ENCODE results near the gene DLGAP1.
"Not testable (repeated sequence)": the region's sequence is repeated elsewhere in the genome, so short reads cannot be mapped to it uniquely, and the experiment has no call there.

DLGAP1 gene

GRCh38 chr18:3653263-3653850 is 801.8 kb downstream of the DLGAP1 start:
- no peak for DNase-seq (ENCODE audit: low read depth)

DNA sequence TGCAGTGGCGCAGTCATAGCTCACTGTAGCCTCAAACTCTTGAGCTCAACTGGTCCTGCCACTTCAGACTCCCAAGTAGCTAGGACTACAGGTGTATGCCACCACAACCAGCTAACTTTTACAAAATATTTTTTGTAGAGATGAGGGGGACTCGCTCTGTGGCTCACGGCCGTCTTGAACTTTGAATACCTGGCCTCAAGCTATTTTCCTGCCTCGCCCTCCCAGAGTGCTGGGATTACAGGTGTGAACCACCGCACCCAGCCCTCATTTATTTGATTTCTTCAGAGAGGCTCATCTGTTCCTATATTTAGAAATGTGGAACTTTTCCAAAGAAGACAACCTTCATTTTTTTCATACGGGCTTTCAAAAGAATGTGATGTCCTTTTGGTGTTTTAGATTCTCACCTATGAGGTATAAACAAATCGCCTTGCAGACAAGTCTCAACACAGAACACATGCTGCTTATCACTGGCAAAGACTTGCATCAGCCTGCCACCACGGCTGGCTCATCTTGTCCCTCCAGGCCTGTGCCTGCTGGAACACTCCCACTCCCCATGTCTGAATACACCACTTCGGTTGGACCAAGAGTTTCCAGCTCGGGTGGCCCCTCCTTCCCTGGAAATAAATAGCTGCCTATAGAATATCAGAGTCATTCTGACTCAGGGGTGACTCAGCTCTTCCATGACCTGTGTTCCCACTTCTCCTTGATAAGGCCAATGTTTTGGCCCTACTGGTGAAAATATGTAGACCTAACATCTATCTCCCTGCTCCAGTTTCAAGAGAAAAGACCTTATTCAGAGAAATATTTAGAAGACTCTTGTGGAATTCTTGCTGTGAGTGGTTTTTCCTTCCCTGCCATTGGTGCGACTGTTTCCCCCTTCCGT is 802.5 kb downstream of the DLGAP1 start:
- DNase-seq (ENCODE audit: low read depth): peak; percentile 64

GRCh38 chr18:3651266-3651665 is 803.8 kb downstream of the DLGAP1 start:
- DNase-seq (ENCODE audit: low read depth): no peak

DNA sequence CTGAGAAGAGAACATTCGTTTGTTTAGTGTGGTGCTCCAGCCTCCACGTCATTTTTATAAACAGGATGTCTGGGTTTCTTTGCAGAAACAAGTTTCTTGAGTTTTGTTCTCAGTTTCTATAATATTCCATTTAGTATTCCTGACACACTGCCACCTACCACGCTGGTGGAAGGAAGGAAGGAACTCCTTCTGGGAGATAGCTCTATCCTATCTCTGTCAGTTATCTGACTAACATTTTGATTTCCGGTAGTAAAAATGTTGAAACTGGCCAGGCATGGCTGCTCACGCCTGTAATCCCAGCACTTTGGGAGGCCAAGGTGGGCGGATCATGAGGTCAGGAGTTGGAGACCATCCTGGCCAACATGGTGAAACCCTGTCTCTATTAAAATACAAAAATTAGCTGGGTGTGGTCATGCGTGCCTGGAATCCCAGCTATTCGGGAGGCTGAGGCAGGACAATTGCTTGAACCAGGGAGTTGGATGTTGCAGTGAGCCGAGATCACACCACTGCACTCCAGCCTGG is 804.5 kb downstream of the DLGAP1 start:
- not testable (repeated sequence) for DNase-seq (ENCODE audit: low read depth)

DNA sequence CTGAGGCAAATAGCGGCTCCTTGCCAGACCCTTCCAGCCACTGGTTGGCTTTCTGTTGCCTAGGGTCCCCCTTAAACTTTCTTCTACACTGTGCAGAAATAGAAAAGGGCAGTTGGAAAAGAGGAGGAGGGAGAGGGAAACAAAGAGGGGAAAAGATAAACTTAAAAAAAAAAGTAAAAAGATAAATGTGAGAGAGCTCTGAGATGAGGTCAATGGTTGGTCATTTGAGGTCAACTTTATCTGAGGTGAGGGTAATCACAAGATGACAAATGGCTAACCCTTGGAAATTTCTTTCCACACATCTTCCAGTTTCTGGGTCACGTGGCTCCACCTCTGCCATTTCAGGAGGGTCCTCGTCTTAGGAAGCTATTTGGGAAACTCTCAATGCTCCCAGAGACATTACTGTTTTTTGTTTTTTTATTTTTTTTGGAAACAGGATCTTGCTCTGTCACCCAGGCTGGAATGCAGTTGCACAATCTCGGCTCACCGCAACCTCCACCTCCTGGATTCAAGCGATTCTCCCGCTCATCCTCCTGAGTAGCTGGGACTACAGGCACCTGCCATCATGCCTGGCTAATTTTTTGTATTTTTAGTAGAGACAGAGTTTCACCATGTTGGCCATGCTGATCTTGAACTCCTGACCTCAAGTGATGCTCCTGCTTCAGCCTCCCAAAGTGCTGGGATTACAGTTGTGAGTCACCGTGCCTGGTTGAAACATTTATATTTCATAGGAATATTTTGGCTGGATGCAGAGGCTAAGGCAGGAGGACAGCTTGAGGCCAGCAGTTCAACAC is 805.3 kb downstream of the DLGAP1 start:
- DNase-seq (ENCODE audit: low read depth): no peak

DNA sequence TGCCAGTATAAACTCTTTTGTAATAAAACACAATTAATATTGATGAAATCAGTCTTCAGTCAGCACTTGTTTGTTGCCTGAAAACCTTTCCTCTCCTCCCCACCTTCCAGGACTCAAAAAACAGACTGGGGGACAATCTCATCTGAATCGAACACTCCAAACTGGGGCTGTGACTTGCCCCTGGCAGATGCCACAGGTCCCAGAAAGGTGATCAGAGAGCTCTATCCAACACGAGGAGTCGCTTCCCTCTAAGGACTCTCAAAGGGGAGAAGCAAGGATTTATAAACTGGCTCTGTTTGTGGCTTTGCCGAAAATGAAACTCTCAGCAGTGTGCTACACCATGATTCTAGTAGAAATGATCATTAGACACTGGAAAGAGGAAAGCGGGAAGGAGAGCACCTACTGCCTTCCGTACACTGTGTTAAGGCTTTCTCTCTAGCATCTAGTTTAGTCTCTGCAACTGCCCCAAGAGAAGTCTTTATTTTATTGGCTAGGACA is 805.9 kb downstream of the DLGAP1 start:
- no peak for DNase-seq (ENCODE audit: low read depth)

- DNase-seq (ENCODE audit: low read depth): no peak
Observed at GRCh38 chr18:3648641-3649040, 806.5 kb downstream of the DLGAP1 start.

DNA sequence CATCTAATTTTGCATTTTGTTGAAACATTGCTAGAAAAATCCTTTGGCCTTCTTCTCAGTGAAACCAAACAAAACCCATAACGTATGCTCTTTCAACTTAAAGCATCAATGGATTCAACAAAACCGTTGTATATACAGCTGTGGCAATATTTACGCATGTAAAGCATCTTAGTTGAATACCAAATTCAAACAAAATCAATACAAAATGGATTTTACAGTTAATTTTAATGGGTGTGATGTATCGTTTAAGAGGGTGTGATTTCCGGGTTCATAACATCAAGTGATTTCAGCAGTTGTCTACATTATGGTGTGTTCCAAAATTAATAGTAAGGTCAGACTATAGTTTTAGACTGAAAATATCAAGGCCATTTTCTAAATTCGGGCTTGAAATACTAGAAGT is 806.9 kb downstream of the DLGAP1 start:
- DNase-seq (ENCODE audit: low read depth): no peak

- DNase-seq (ENCODE audit: low read depth): no peak
Observed at GRCh38 chr18:3647636-3648035, 807.5 kb downstream of the DLGAP1 start.

DNA sequence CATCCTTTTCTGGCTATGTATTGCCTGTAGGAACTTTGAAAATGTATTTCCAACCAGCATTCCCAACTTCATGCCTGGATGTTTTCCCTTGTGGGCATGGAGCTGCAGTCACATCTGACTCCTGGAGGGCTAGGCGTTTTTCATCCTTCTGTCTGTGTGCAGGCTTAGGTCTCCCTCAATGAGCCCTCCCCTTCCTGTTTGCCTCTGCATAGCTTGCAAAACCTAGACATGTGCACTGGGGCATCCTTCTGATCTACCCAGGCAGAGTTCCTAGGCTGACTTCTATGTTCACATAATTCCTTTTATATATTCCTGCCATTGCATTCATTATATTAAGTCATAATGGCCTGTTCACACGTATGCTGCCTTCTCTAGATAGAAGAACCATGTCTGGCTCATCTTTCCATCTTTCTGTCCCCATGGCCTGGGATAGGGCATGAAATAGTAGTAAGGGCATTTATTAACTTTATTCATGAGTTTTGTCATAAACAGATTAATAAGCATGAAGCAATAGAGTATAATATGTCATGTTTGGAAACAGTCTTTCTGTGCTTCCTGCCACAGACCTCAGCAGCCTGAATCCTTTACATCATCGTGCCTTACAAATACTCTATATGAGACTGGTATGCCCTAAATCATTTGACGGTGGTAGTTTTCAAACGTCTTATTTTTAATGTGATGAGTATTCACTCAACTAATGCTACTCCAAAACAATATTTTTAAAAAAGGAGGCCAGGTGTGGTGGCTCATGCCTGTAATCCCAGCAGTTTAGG is 809.5 kb downstream of the DLGAP1 start:
- no peak for DNase-seq (ENCODE audit: low read depth)

- no peak for DNase-seq (ENCODE audit: low read depth)
Observed at GRCh38 chr18:3634250-3634939, 820.7 kb downstream of the DLGAP1 start.

DNA sequence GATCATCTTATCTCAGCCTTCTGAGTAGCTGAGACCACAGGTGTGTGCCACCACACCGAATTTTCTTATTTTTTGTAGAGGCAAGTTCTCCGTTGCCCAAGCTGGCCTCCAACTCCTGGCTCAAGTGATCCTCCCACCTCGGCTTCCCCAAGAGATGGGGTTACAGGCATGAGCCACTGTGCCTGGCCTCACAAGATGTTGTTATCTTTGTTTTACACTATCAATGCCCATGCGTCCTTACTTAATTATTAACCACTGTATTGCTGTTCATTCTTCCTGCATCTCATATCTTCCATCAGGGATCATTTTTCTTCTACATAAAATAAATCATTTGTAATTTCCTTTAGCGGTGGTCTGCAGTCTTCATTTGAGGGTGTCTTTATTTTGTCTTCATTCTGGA is 823.2 kb downstream of the DLGAP1 start:
- no peak for DNase-seq (ENCODE audit: low read depth)

GRCh38 chr18:3626929-3627458 is 828.1 kb downstream of the DLGAP1 start:
- DNase-seq (ENCODE audit: low read depth): no peak

DNA sequence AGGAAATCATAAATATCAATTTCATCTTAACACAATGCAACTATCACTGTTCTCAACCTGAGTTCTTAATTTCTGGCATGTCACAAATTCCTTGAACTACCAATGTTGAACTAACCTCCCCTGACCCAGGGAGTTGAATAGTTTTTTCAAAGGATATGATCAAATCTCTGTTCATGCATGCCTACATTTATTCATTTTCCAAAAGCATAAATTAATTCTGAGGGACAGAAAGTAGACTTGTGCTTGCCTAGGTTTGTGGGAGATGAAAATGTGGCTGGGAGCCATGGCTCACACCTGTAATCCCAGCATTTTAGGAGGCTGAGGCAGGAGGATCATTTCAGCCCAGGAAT is 829.4 kb downstream of the DLGAP1 start:
- DNase-seq (ENCODE audit: low read depth): no peak

GRCh38 chr18:3624935-3625741 is 830.0 kb downstream of the DLGAP1 start:
- peak; percentile 63 for DNase-seq (ENCODE audit: low read depth)

DNA sequence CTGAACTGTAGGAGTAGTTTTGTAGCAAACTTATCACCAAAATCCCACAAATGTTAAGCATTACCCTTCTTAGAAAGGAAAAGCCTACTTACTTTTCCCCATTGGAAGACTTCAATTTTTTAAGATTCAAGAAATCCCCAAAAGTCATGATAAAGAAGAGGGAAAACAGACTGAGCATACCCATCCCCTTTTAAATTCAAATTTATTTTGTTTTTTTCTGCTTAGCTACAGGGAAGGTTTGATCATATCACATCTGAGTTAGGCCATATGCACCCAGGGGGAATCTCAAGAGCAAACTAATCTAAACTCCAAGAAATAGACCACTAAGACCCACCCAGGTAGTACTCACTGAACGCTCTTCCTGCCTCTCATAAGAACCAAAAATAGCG is 830.6 kb downstream of the DLGAP1 start:
- DNase-seq (ENCODE audit: low read depth): no peak

- no peak for DNase-seq (ENCODE audit: low read depth)
Observed at GRCh38 chr18:3623769-3624545, 831.1 kb downstream of the DLGAP1 start.

GRCh38 chr18:3620146-3621119 is 834.7 kb downstream of the DLGAP1 start:
- DNase-seq (ENCODE audit: low read depth): no peak

Data from activated T-cell treated with anti-CD3 and anti-CD28 coated beads for 24 hours (primary cell).